Activated T-cell treated with anti-CD3 and anti-CD28 coated beads for 1 hour (primary cell): Measurements from ENCODE around the gene NSUN6.

Source experiments
- DNase-seq: peaks from one replicate; pipeline ENCODE4 v3.0.0-alpha.2; 2020; ENCODE audit warnings: low read depth

NSUN6 gene

GRCh38 chr10:18557960-18558359, 93.4 kb downstream of the NSUN6 start:
- DNase-seq = no peak

GRCh38 chr10:18556522-18557147, 94.8 kb downstream of the NSUN6 start:
- no peak for DNase-seq

GRCh38 chr10:18554479-18554878, 96.9 kb downstream of the NSUN6 start:
- DNase-seq = no peak

- no peak for DNase-seq
Observed at GRCh38 chr10:18551473-18551872, 99.9 kb downstream of the NSUN6 start.

- DNase-seq = no peak
Observed at GRCh38 chr10:18549105-18549504, 102.3 kb downstream of the NSUN6 start.

GRCh38 chr10:18545621-18546305, 105.6 kb downstream of the NSUN6 start:
- DNase-seq = no peak

- DNase-seq = no peak
Observed at GRCh38 chr10:18542832-18543231, 108.6 kb downstream of the NSUN6 start.

- no peak for DNase-seq
Observed at GRCh38 chr10:18540195-18540594, 111.2 kb downstream of the NSUN6 start.

GRCh38 chr10:18539335-18539734, 112.1 kb downstream of the NSUN6 start:
- DNase-seq = no peak

GRCh38 chr10:18533896-18534295, 117.5 kb downstream of the NSUN6 start:
- no peak for DNase-seq

- DNase-seq = no peak
Observed at GRCh38 chr10:18532881-18533535, 118.4 kb downstream of the NSUN6 start.

GRCh38 chr10:18528292-18528691, 123.1 kb downstream of the NSUN6 start:
- DNase-seq = no peak

- no peak for DNase-seq
Observed at GRCh38 chr10:18527687-18528086, 123.7 kb downstream of the NSUN6 start.

- no peak for DNase-seq
Observed at GRCh38 chr10:18523858-18524257, 127.5 kb downstream of the NSUN6 start.

- DNase-seq = no peak
Observed at GRCh38 chr10:18523025-18523424, 128.4 kb downstream of the NSUN6 start.

GRCh38 chr10:18516851-18517250, 134.5 kb downstream of the NSUN6 start:
- no peak for DNase-seq

- DNase-seq = no peak
Observed at GRCh38 chr10:18514537-18514936, 136.8 kb downstream of the NSUN6 start.

GRCh38 chr10:18508587-18508986, 142.8 kb downstream of the NSUN6 start:
- no peak for DNase-seq

GRCh38 chr10:18505456-18506118, 145.8 kb downstream of the NSUN6 start:
- no peak for DNase-seq

GRCh38 chr10:18504161-18504560, 147.2 kb downstream of the NSUN6 start:
- no peak for DNase-seq

- DNase-seq = no peak
Observed at GRCh38 chr10:18501629-18502028, 149.8 kb downstream of the NSUN6 start.

- DNase-seq = no peak
Observed at GRCh38 chr10:18501198-18501597, 150.2 kb downstream of the NSUN6 start.

GRCh38 chr10:18500576-18500975, 150.8 kb downstream of the NSUN6 start:
- no peak for DNase-seq
